HT-29 (cell line): ENCODE data around the gene TSPAN11. TPM values are rescaled to one million over a fixed set of nuclear protein-coding genes. Genes with fewer than 3 reads are reported as not detected.

ENCODE experiments used
- DNase-seq: peaks from one replicate; pipeline ENCODE4 v3.0.0-alpha.2; 2015; ENCODE audit warnings: low spot score
- total RNA-seq: library from RNA; depleted of rRNA; stranded (reverse); fragments of >200 nt; shearing (Covaris generic); gene quantifications from 2 replicates; pipeline ENCODE4 v1.2.3, GENCODE V29; 2014

Gene TSPAN11
- total RNA-seq, 1 experiment from 2014 or later = not detected

DNA sequence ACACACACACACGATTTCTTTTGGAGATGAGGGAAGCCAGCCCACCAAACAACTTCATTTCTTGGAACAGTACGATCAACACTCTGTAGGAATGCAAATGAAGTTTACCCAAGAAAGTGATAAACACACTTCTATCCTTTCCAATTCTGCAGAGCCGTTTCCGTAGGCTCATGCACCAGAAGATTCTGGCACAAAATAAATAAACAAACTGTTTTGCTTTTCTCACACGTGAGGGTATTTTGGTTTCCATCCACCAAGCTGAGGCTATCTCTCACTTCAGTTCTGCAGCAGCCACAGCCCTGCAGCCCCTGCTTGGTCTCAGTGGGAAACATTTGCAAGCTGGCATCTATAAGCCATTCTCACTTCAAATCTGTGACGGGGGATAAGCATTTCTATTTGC is 15.3 kb upstream of the TSPAN11 start:
- no peak for DNase-seq

DNA sequence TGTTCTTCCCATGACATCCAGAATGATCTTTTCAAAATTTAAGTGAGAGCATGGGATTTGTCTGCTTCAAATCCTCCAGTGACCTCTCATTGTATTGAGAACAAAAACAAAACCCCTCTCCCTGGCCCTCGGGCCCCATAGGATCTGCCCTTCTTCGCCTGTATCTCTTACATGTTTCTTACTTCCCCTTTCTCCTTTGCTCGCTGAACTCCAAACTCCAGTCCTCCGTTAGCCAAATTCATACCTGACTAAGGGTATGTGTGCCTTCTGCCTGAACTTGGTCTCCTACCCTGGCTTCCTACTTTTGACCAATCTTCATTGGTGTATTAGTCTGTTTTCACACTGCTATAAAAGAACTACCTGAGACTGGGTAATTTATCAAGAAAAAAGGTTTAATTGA is 13.2 kb upstream of the TSPAN11 start:
- no peak for DNase-seq

DNA sequence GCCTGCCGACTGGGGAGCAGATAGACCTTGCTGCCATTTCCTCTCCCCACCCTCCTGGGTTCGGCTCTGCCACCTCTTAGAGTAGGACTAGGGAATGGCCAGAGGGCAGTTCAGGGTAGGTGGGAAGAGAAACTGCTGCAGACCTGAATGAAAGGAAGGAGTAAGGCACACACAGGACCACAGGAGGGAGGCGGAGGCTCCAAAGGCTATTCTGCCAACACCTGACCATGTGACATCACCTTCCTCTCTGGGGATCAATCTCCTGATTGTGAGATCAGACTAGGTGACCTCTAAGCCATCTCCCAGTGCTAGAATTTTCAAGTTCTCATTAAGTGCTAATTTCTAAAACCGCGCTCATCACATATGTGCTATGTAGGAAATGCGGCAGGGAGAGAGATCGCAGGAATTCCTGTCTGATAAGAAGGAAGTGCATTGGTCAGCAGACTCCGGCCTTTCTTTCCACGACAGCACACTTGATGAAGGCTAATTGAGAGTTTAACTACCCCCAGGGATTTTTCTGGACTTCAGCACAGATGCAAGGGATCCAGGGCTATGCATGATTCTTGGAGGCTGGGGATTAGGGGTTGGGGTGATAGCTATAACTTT is 11.5 kb upstream of the TSPAN11 start:
- DNase-seq = no peak

DNA sequence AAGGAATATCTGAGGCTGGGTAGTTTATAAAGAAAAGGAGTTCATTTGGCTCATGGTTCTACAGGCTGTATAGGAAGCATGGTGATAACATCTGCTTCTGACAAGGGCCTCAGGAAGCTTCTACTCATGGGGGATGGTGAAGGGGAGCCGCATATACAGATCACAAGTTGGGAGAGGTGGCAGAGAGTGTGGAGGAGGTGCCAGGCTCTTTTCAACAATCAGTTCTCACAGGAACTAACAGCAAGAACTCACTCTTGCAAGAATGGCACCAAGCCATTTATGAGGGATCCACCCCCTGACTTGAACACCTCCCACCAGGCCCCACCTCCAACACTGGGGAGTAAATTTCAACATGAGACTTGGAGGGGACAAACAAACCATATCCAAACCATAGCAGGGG is 3.5 kb upstream of the TSPAN11 start:
- DNase-seq = no peak

DNA sequence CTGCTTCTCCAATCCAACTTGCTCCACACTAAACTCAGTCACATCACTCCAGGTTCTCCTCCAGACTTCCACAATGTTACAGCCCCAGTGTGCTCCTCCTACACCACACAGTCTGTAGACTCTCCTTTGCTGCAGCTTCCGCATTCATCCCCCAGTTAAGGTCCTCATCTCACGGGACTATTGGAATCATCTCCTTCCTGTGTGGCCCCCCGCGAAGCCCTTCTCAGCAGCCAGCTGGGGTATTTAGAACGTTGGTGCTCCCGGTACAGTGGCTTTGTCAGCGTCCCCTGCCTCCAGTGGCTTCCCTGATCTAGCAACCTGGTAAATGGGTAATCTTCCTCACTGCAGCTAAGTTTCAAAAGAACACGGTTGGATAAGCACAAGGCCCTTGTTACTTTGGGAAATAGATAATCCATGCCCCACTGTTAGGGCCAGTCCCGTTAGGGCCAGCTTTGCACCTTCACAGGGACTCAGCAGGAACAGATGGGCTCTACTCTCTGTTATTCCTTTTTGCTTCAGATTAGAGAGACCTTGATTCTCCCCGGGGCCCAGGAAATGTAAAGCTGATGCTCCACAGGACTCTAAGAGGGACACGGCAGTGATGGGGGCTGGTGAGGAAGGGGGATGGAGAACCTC is 823 bp upstream of the TSPAN11 start:
- DNase-seq = no peak

DNA sequence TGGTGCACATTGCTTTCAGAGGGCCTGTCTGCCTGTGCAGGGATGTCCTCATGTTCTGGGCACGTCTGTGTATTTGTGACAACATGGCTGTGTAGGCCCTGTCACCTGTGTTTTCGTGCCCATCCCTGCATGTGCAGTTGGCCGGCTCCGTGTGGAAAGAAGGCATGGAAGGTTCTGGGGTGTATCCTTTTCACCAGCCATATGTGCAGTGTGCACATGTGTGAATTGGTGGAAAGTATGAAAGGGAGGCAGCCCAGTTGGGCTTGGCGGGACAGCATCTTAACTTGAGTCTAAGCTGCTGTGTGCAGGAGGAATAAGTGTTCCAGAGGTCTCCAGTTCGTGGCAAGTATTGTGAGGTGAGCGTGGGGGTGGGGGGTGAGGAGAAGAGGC is 669 bp downstream of the TSPAN11 start:
- no peak for DNase-seq

DNA sequence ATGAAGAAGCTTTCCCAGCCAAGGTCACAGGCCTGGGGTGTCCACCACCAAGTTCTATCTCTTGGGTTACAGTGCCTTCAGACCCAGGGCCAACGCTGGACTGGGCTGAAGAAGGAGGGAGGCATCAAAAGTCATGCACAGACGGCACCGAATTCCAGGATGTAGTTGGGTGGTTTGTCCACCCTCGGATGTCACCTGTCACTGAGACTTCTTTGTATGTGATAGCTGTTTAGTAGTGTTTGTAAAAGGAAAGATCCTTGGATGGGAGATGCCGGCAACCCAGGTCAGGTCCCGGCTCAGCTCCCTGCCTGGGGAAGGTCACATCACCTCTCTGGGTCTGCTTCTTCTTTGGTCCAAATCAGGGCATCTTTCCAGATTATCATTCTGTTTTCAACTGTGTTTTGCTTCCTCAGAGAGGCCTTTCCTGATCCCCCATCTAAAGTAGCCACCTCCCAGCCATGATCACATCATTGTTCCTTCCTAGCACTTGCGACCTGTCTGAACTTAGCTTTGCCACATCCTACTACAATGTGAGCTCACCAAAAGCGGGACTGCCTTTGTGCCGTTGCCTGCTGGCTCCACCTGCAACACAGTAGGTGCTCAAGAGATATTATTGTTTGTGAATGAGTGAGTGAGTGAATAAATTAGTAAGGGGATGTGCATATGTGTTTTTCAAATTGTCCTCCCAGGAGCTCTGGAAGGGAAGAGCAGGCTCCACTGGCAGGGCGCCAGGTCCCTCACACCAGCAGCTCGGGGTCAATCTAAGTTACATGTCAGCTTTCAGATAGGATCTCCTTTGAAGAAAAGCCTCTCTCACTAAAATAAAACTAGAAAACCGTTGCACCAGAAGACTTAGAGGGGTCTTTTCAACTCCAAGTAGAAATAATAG is 2.1 kb downstream of the TSPAN11 start:
- no peak for DNase-seq

DNA sequence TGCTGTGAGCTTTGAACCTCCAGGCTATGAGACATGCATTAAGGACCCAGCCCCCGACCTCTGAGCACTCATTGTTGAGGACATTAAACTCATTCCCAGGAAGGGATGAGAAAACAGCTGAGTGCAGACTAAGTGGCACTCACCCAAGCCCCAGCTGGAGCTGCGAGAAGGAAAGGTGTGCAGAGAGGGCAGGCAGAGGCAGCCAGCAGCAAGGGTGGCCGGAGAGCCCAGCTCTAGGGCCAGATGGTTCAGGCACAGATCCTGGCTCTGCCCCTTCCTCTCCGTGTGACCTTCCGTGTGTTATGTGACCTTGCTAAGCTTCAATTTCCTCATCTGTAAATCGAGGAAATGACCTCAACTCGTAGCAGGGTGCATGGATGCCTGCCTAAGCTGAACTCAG is 3.7 kb downstream of the TSPAN11 start:
- no peak for DNase-seq

DNA sequence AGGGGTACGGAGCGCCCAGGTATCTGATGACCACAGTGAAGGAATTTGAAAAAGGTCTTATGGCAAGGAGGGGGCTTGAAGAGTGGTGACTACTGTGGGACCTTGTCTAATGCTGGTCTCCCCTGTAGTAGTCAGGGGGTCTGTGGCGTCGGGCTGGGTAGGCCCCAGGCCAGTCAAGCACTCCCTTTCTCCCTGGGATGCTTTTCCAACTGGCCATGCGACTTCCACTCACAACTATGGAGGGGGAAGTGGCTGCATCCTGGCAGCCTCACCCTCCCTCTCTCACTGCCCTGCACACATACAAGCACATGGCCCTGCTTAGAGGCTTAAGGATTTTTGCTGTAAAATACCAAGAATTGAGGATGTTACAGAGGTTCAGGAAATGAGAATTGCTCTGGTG is 4.1 kb downstream of the TSPAN11 start:
- no peak for DNase-seq

DNA sequence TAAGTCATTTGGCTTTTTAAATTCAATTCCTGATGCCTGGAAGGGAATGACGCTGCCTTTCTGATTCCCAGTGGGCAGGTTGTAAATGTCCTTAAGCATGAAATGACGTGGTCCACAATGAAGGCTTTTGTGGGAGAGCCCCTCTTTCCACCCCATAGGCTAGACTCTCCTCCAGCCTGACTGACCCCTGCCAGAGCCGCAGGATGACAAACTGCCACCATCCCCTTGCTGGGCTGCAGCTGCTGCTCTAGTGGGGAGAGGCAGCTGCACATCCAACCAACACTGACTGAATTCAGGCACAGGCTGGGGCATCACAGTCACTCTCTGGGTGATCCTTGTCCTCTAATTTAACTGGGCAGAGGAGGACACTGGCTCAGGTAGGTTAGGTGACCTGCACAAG is 6.3 kb downstream of the TSPAN11 start:
- DNase-seq = no peak

DNA sequence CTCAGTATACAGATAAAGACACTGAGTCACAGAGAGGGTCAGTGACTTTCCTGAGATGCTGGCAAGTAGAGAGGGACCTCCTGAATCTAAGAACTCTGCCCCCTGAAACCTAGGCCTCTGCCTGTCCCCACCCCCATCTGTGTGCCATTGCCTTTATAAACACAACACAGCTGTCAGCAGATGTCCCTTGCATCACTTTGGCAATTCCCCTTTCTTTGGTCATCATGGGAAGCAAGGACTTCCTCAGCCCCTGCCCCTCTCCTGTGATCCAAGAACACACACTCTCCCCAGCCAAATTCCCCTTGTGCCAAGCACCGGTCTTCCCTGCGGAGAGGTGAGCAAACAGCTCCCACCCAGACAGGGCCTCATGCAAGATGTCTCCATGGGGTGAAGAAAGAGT is 8.3 kb downstream of the TSPAN11 start:
- DNase-seq = no peak

DNA sequence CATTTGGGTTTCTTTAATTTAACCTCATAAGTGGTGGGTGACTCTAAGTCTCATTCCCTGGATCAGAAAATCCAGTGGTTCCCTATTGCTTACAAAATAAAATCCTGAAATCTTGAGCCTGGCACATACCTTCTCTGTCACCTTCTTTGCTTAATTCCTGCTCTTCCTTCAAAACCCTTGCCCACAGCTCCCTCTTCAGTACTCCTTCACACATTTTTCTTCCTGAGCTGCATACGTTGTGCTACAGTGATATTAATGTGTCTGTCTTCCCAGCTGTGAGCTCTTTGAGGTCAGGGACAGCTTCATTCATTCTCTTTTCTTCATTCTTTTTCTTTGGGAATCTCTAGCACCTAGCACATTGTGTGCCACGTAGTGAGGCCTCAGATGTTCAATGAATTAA is 9.5 kb downstream of the TSPAN11 start:
- no peak for DNase-seq

DNA sequence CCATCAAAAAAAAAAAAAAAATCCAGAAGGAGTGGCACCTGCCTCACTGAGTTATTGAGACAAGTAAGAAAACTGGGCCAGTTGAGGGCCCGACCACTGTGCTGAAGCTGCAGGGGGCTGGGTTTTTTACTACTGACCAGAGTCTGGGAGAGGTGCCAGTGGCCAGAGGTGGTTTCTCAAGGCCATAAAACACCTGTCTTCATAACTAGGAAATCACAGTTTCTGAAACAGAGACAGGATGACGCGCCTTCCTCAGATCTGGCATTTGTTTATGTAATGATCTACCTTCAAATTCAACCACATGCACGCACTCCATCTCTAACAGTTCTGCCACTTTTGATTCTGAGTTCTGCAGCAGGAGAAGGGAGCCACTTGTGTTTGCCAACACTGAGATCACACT is 12.7 kb downstream of the TSPAN11 start:
- DNase-seq = no peak

DNA sequence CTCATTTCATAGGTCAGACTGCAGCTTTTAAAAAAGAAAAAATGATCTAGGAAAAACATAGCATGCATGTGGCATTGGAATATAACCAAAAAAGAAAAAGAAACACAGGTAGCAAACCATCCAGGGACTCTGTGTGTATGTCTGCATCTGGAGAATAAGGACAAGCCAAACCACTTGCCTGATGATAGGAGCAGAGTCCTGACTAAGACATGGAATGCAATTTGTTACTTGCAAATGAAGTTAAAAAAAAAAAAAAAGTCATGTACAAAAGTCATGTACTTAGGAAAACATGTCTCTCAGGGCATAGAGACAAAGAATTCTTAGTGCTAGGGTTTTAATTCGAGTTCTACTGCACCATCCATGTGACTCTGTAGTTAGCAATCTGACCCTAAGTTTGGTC is 15.9 kb downstream of the TSPAN11 start:
- no peak for DNase-seq

DNA sequence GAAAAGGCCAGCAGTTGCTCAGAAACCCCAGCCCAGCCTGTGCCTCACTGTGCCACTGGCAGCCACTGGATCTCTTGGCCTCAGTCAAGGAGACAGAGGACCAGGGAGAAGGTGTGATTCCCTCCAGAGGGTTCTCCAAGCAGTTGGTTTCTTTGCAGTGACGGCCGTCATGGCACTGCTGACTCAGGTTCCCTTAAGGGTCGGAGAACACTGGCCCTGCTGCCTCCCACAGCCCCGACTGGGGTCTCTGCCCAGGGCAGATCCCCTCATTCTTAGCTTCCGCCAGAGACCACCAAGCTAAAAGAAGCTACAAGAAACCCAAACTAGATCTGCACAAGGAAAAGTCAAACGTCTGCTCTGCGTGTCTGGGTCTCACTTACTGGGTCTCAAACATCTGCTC is 16.4 kb downstream of the TSPAN11 start:
- no peak for DNase-seq

DNA sequence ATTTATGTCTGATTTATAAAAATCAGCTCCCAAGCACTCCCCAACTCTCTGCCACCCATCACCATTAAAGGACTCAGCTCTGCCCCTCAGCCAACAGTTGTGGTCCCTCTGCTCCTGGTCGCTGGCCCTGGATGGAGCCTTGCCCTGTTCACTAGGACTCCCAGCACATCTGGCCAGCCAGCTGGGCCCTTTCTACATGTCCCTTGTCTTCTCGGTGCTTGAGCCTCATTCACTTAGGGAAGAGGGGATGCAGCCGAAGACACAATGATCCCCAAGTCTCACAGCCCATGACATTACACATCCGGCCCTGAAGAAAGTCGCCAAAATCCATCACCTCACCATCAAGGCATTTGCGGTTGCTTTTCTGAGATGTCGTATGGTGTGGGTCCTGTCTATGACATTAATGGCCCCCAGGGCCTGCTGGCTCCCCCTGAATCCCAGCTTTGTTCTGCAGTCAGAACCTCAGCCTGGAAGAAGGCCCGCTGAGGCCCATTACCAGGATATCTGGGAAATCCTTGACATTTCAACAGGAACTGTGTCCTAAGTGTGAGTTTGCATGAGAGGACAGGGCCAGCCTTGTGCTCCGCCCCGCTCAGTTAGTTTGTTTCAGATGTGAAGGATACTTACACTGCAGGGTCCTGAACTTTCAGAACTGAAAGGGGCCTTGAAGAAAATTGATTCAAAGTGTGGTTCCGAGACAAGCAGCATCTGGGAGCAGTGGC is 19.1 kb downstream of the TSPAN11 start:
- DNase-seq = no peak

DNA sequence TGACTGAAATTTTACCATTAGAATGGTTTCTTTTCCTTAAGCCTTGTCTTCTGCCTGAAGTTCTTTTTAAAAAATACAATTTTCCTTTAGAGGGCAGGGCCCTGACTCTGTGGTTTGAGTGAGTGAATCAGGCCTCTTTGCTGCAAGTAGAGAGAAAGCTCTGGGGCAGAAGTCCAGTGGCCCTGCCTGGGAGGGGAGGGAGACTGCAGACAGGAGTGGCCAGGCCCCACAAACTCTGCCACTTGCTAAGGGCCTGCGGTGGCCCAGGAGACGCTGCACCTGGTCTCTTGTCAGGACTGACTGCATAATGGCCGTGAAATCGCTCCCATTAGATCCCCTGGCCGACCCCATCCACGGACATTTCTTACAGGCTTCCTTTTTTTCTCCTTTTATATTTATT is 25.5 kb downstream of the TSPAN11 start:
- no peak for DNase-seq

DNA sequence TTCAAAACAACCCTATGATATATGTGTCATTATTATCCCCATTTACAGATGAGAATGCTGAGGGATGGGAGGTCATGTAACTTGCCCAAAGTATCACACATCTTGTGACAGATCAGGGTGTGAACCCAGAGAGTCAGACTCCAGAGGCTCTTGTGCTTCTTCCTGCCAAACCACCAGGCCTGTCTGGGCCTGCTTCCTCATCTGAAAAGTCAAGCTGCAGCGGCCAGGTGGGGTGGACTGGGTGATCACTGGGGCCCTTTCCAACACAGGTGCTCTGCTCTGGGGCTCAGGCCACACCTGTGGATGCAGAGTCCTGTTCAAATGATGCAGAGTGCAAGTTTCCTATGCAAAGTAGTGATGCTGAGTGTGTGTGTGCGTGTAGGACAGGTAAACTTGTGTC is 26.7 kb downstream of the TSPAN11 start:
- DNase-seq = no peak

DNA sequence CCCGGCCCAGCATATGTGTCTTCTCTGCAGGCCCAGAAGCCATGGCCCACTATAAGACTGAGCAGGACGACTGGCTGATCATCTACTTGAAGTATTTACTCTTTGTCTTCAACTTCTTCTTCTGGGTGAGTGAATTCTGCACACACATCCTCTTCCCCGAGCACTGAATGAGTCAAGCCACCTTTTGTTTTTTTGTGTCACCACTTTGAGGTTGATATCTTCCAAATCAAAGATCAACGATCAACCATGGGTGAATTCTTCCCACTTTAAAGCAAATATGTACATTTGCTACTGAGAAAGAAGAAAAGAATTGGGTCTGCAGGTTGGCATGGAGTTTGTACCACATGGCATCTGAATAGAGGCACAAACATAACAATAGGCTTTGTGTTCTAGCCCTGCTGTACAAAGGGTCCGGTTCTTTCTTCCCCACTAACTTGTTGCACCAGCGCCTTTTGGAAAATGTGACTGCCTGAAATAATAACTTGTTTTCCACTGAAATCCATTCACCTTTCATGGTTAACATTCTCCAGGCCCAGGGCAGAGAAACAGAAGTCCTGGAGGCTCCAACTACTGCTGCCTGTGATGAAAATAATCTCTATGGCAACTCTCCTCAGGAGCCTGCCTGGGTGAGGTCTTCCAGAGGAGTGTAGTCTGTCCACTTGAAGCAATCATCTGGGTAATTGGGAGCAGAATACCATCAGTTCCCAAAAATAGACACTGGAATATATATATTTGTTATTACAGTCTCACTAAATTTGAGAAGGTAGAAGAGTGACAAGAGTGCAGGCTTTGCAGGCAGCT is 27.6 kb downstream of the TSPAN11 start:
- DNase-seq = no peak

DNA sequence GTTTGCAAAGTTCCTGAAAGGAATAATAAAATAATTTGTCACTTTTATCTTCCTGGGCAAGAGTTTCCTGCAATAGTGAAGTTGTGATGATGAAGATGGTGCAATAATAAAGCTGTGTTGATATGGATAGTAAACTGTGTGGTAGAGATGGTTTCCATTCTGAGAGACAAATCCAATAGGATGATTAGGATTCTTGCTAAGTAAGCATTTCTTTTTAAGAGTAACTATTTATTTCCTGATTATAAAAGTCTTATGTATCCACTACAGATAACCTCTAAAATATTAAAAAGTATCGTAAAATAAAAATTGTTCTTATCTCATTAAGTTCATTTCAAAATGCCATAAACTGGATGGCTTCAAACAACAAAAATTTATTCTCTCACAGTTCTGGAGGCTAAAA is 28.7 kb downstream of the TSPAN11 start:
- no peak for DNase-seq

DNA sequence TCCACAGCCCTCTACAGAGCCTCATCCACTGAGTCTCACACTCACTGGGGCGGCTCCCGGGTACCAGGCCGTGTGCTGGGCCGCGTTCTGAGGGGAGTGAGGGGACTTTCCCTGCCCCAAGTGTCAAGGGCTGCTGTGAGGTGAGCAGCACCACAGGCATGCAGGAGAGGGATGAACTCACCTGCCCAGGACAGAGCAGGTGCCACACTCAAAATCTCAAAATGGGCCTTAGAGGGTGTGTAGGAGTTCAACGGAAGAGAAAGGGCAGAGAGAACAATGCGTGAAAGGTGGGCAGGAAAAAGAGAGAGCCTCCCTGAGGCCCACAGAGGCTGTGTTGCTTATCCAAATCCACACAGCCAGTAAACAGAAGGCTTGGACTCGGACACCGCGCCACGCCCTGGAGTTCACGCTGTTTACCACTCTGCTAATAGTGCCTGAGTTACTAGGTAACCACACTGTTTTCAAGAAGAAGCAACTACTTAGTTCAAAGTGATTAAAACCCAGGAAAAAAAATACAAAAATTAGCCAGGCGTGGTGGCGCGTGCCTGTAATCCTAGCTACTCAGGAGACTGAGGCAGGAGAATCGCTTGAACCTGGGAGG is 32.7 kb downstream of the TSPAN11 start:
- DNase-seq = no peak
